Endodermal cell (in vitro differentiated cells): ENCODE data around the gene NUP42. TPM values are rescaled to one million over a fixed set of nuclear protein-coding genes. Genes with fewer than 3 reads are reported as not detected.

Source experiments
- DNase-seq: peaks from one replicate; pipeline ENCODE4 v3.0.0-alpha.2; 2017
- H3K27ac ChIP-seq: 2 replicates; pipeline ENCODE4 v1.5.1; 2013; ENCODE audit warnings: mild to moderate bottlenecking, low read depth, low read length, moderate library complexity
- H3K27me3 ChIP-seq: 2 replicates; pipeline ENCODE4 v1.6.1; 2013; ENCODE audit warnings: mild to moderate bottlenecking, low read length, moderate library complexity; ENCODE audit not compliant: insufficient read depth, control insufficient read depth, poor library complexity, severe bottlenecking
- H3K36me3 ChIP-seq: 2 replicates; pipeline ENCODE4 v1.7.0; 2013; ENCODE audit warnings: mild to moderate bottlenecking, low read length, moderate library complexity; ENCODE audit not compliant: control insufficient read depth, insufficient read depth
- H3K4me1 ChIP-seq: one replicate; pipeline ENCODE4 v1.7.0; 2013; ENCODE audit warnings: low read length; ENCODE audit not compliant: control insufficient read depth, insufficient read depth
- H3K4me3 ChIP-seq: 2 replicates; pipeline ENCODE4 v1.5.1; 2013; ENCODE audit warnings: mild to moderate bottlenecking, low read length, moderate library complexity
- H3K9ac ChIP-seq: 2 replicates; pipeline ENCODE4 v1.6.1; 2013; ENCODE audit warnings: mild to moderate bottlenecking, low read length, moderate library complexity; ENCODE audit not compliant: poor library complexity, severe bottlenecking; ENCODE audit errors: extremely low read depth
- H3K9me3 ChIP-seq: 2 replicates; pipeline ENCODE4 v1.6.1; 2013; ENCODE audit warnings: mild to moderate bottlenecking, low read length, moderate library complexity; ENCODE audit not compliant: control insufficient read depth
- H3K27ac Mint-ChIP-seq: 2 replicates; pipeline ENCODE4 v1.8.0; 2020; ENCODE audit warnings: mixed read lengths
- H3K27me3 Mint-ChIP-seq: 2 replicates; pipeline ENCODE4 v1.8.0; 2021; ENCODE audit warnings: mild to moderate bottlenecking, mixed read lengths; ENCODE audit not compliant: insufficient read depth
- H3K36me3 Mint-ChIP-seq: 2 replicates; pipeline ENCODE4 v1.8.0; 2020; ENCODE audit warnings: low read depth, mixed read lengths
- H3K4me1 Mint-ChIP-seq: 2 replicates; pipeline ENCODE4 v1.8.0; 2020; ENCODE audit warnings: mixed read lengths
- H3K4me3 Mint-ChIP-seq: 2 replicates; pipeline ENCODE4 v1.8.0; 2020; ENCODE audit warnings: mild to moderate bottlenecking, moderate library complexity, mixed read lengths
- H3K9me3 Mint-ChIP-seq: 2 replicates; pipeline ENCODE4 v1.8.0; 2020; ENCODE audit warnings: mild to moderate bottlenecking, mixed read lengths
- CTCF ChIP-seq: fragments of 200-600 bp; sonication (generic); conservative IDR thresholded peaks from 2 replicates; pipeline ENCODE4 v1.5.0; 2021; ENCODE audit warnings: antibody characterized with exemption, mild to moderate bottlenecking
- WGBS, 2 experiments: methylation state at CpG; one replicate each; pipeline versions ENCODE4 v1.1.5 to v1.1.7; 2013; ENCODE audit warnings: missing lambda C conversion rate in 2 of 2, mixed read lengths in 1 of 2; ENCODE audit not compliant: insufficient coverage in 1 of 2, insufficient read length in 1 of 2; 5-methylcytosine and 5-hydroxymethylcytosine counted together
- total RNA-seq, 2 donors: library from RNA; stranded (reverse); fragmentation: NEBNext Ultra II Directional in 1 of 2; extraction: Animal tissue kit (Norgen Biotek cat#: 25700) in 1 of 2; gene quantifications; 2 replicates in 1 of 2; 3 replicates in 1 of 2; pipeline ENCODE4 v1.2.1, GENCODE V29; 2021

NUP42 gene
- total RNA-seq, 2 donors from 2014 or later: 26.3 to 31.3 TPM

- no peaks in the 10 kb centered on the region for H3K36me3 Mint-ChIP-seq
- H3K27ac Mint-ChIP-seq: no peak overlapping the region
- peaks cover 6% of the 10 kb centered on the region for H3K27me3 Mint-ChIP-seq
- Histone ChIP-seq H3K27me3 (peaks cover 41% of the 10 kb centered on the region), H3K4me3 (no peak overlapping the region), H3K9me3 (no peaks in the 10 kb centered on the region), H3K36me3 (no peaks in the 10 kb centered on the region), H3K27ac (no peak overlapping the region), H3K4me1 (peaks cover 4% of the 10 kb centered on the region), H3K9ac (no peak overlapping the region)
- no peaks in the 10 kb centered on the region for H3K9me3 Mint-ChIP-seq
- WGBS, 2 experiments: 83 to 92% methylated on average over 2 to 3 of the region's 4 CpGs
- DNase-seq: no peak
- no peak overlapping the region for H3K4me3 Mint-ChIP-seq
- no peak for TF ChIP-seq CTCF
- peaks cover 31% of the 10 kb centered on the region for H3K4me1 Mint-ChIP-seq
Observed at GRCh38 chr7:23208316-23208715, 26.5 kb downstream of the NUP42 start.

- Histone ChIP-seq H3K9me3 (no peaks in the 10 kb centered on the region), H3K4me1 (peaks cover 4% of the 10 kb centered on the region), H3K9ac (no peak overlapping the region), H3K27ac (no peak overlapping the region), H3K27me3 (peaks cover 33% of the 10 kb centered on the region), H3K36me3 (no peaks in the 10 kb centered on the region), H3K4me3 (no peak overlapping the region)
- Mint-ChIP-seq H3K36me3 (no peaks in the 10 kb centered on the region), H3K4me3 (no peak overlapping the region), H3K9me3 (no peaks in the 10 kb centered on the region), H3K27me3 (peaks cover 6% of the 10 kb centered on the region), H3K4me1 (peaks cover 28% of the 10 kb centered on the region), H3K27ac (no peak overlapping the region)
- WGBS, 2 experiments: 83 to 100% methylated on average over 1 to 2 of the region's 2 CpGs
- no peak for TF ChIP-seq CTCF
- DNase-seq: no peak
Observed at GRCh38 chr7:23210506-23210905, 28.7 kb downstream of the NUP42 start.

GRCh38 chr7:23211589-23211988 is 29.7 kb downstream of the NUP42 start:
- Histone ChIP-seq H3K9me3 (no peaks in the 10 kb centered on the region), H3K9ac (no peak overlapping the region), H3K27ac (no peak overlapping the region), H3K27me3 (peaks cover 31% of the 10 kb centered on the region), H3K4me3 (no peak overlapping the region), H3K4me1 (peaks cover 4% of the 10 kb centered on the region), H3K36me3 (no peaks in the 10 kb centered on the region)
- TF ChIP-seq CTCF: no peak
- WGBS, 2 experiments: 90 to 97% methylated on average over 4 to 11 of the region's 11 CpGs
- H3K27ac Mint-ChIP-seq: peak overlapping the region; percentile 18
- no peaks in the 10 kb centered on the region for H3K36me3 Mint-ChIP-seq
- peaks cover 6% of the 10 kb centered on the region for H3K27me3 Mint-ChIP-seq
- no peaks in the 10 kb centered on the region for H3K9me3 Mint-ChIP-seq
- DNase-seq: peak; percentile 81
- peak overlapping the region; percentile 36 for H3K4me3 Mint-ChIP-seq
- H3K4me1 Mint-ChIP-seq: peaks cover 23% of the 10 kb centered on the region
